Cardiac fibroblast (primary cell): ENCODE data around the gene KHDC3L.
"Not testable (repeated sequence)": the region's sequence is repeated elsewhere in the genome, so short reads cannot be mapped to it uniquely, and the experiment has no call there.

Experiments
- DNase-seq, 2 donors: peaks; one replicate each; pipeline versions ENCODE4 v3.0.0 to v3.0.0-alpha.2; 2010; ENCODE audit warnings: low read depth in 2 of 2
- H3K4me3 ChIP-seq, 2 donors: replicated peaks in 1 of 2; 1 replicate in 1 of 2; 2 replicates in 1 of 2; pipeline ENCODE4 v1.5.1; 2011; ENCODE audit warnings: low read depth in 2 of 2, low read length in 2 of 2, mild to moderate bottlenecking in 2 of 2, moderate library complexity in 1 of 2
- CTCF ChIP-seq: IDR thresholded peaks from one replicate; pipeline ENCODE4 v1.5.1; 2011; ENCODE audit warnings: low read depth, mild to moderate bottlenecking, low read length, inconsistent platforms

Gene KHDC3L

GRCh38 chr6:73368675-73369074 lies 6.2 kb downstream of the KHDC3L start:
- no peak for DNase-seq
- no peak for TF ChIP-seq CTCF
- H3K4me3 ChIP-seq = no peak overlapping the region

GRCh38 chr6:73369157-73369556 lies 6.7 kb downstream of the KHDC3L start:
- no peak for TF ChIP-seq CTCF
- H3K4me3 ChIP-seq = no peak overlapping the region
- DNase-seq = no peak

- TF ChIP-seq CTCF = no peak
- H3K4me3 ChIP-seq = no peak within 1 kb of the TSS
- no peak for DNase-seq
These were observed 7.1 kb downstream of the KHDC3L start, which contains the start of gene OOEP for GRCh38 chr6:73369563-73369962. Gene OOEP, minus strand, starts transcription at chr6:73369897. Its CDS starts 105 bp downstream, at chr6:73369792.

GRCh38 chr6:73371984-73372383 lies 9.5 kb downstream of the KHDC3L start:
- TF ChIP-seq CTCF = no peak
- H3K4me3 ChIP-seq = no peak overlapping the region
- DNase-seq = no peak

- H3K4me3 ChIP-seq = no peak overlapping the region
- DNase-seq = no peak
- no peak for TF ChIP-seq CTCF
These were observed 10.1 kb downstream of the KHDC3L start for GRCh38 chr6:73372516-73372915.

GRCh38 chr6:73375216-73375615 lies 12.8 kb downstream of the KHDC3L start:
- no peak overlapping the region for H3K4me3 ChIP-seq
- TF ChIP-seq CTCF = no peak
- DNase-seq = no peak

- DNase-seq = no peak
- no peak overlapping the region for H3K4me3 ChIP-seq
- no peak for TF ChIP-seq CTCF
These were observed 14.8 kb downstream of the KHDC3L start for GRCh38 chr6:73377225-73377624.

- H3K4me3 ChIP-seq, DNase-seq: not testable (repeated sequence)
These were observed 19.1 kb downstream of the KHDC3L start for GRCh38 chr6:73381531-73381930.
